CMK (cell line): Measurements from ENCODE around the gene SLC13A3.

ENCODE experiments used
- DNase-seq: peaks from one replicate; pipeline ENCODE4 v3.0.0-alpha.2; 2010; ENCODE audit warnings: low read depth

The SLC13A3 gene

DNA sequence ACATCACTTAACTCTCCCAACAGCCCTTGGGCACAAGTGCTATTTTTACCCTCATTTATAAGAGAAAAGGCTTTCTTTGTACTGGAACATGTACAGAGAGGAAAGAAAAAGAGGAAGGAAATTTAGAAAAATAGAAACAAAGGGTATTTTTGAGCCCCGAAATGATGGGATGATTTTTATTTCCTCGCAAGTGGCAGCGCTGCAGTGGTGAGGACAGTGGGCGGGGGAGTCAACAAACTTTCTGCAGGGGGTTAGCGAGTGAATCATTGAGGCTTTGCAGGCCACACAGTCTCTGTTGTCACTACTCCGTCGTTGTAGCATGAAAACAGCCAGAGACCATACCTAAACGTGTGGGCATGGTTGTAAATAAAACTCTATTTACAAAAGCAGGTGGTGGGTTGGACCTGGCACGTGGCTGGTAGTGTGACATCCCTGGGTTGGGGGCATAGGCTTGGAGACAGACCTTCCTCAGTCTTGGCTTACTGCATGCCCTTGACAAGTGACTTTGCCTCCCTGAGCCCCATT lies 75.3 kb downstream of the SLC13A3 start:
- no peak for DNase-seq

DNA sequence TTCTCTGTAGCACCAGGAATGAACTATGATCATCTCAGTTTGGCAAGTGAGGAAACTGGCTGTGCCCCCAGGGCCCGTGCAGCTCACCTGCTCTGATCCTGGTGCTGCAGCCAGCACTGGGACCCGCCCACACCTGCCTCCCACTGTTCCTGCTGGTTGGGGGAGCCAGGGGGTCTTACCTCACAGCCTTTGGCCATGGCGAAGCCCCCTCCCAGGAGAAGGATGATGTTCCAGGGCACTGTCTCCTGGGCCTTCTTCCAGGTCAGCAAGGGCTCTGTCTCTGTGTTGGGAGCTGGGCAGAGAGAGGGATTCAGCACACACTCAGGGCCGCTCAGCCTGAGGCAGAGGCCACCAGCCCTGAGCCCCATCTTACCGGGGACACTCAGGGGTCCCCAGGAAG lies 75.9 kb downstream of the SLC13A3 start:
- no peak for DNase-seq

DNA sequence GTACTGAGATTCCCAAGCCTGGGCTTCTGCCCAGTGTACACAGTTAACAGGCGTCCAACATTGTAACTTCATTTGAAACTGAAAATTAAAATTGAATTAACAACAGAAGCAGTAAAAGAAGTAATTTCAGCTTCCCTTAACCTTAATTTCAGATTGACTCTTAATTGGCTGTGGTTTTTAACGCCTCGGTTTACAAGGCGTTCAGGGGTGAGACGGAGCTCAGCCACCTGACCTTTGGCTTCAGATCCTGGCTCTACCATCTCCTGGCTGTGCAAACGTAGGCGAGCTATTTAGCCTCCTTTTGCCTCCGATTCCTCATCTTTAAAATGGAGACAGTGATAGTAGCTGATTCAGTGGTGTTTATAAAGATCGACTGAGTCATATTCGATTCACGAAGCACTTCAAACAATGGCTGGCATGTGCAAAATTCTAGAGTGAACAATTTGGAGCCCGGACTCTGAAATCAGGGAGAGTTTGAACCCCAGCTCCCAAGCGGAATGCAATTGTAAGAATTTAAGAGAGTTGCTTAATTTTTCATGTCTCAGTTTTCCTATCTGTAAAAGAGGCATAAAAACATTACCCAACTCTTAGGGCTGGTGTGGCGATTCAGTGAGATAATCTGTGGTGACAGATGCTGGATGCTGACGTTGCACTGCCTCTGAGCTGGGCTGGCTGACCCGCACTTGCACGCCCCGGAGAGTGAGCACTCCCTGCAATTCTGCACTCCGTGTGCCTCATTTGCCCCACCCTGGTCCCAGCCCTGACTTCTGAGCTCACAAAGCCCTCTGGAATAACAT lies 77.3 kb downstream of the SLC13A3 start:
- DNase-seq, result no peak

DNA sequence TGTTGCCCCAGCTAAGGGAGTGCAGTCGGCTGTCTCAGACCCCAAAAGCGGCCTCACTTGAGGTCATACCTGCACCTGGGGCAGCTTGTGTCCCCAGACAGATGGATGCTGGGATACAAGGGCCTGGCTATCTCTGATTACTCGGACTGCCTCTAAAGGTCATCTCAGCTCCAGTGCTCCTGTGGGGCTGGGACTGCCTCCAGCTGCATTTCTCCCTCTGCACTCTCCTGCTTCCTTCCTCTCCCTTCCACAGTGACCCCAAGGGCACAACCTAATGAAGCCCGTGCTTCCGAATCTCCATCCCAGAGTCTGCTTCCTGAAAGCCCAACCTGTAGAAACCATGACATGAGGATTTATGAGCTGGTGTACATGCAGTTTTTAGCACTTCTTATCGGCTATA lies 78.0 kb downstream of the SLC13A3 start:
- no peak for DNase-seq

DNA sequence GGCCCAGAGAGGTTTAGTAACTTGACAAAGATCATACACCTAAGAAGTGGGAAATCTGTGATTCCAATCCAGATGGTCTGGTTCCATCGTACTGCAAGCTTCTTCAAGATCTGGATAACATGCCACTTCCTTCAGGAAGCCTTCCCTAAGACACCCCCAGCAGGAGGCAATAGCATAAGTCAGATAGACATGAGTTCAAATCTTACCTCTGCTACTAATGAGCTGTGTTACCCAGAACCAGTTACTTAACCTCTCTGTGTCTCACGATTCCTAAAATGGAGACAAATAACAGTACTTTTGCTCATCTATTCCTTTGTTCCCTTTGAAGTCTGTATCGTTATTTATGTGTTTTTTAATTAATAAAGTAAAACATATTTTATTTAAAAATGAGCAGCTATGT lies 78.5 kb downstream of the SLC13A3 start:
- no peak for DNase-seq

DNA sequence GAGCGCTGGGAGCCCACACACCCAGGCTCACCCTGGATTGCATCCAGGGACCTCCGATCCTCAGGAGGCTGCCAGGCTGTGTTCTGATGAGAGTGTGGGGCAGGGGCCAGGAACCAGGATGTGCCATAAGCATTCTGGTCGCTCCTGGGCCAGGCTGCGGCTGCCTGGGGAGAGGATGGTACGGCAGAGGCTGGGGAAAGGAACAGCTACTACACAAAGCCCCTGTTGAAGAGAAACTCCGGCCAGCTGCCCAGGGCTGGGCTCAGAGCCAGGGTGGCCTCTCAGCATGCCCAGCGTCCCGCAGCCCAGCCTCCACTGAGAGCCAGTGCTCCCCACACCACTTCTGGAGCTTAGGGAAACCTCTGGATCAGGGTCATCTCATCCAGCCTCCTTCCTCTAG lies 79.1 kb downstream of the SLC13A3 start:
- no peak for DNase-seq

DNA sequence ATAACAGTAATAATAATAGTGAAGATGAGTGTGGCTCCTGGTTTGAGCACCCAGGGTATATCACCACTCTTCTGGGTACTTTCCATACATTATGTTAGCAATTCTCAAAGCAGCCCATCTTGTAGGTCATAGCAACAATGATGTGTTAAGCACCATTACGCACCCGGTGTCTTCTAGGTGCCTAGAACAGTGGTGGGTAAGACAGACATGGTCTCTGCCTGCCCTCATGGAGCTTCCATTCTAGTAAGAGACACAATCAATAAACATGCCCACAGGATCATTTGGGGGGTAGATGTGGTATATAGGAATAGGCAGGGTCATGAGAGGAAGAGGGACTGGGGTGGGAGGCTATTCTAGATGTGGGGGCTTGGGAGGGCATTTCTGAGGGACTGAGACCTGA lies 79.8 kb downstream of the SLC13A3 start:
- DNase-seq, result no peak

DNA sequence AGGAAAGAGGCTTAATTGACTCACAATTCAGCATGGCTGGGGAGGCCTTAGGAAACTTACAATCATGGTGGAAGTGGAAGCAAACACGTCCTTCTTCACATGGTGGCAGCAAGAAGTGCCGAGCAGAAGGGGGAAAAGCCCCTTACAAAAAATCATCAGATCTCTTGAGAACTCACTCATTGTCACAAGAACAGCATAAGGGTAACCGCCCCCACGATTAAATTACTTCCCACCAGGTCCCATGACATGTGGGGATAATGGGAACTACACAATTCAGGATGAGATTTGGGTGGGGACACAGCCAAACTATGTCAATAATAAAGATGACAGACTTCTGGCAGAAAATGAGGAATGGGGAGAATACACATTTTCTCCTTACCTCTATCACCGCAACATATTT lies 80.3 kb downstream of the SLC13A3 start:
- no peak for DNase-seq

DNA sequence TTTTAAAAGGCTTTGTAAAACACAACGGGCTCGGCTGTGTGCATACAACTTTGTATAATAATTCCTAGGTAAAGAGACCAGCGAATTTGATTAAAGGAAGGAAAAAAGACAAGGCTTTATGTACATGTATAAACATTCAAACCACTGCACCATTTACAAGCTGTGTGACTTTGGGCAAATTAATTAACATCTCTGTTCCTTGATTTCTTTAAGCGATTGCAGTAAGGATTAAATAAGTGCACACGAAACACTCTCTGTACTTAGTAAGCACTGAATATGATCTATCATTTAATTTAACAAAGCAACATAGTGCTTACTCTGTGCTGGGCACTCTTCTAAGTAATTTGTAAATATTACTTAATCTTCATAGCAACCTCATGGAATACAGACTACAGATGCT lies 81.3 kb downstream of the SLC13A3 start:
- DNase-seq, result no peak

DNA sequence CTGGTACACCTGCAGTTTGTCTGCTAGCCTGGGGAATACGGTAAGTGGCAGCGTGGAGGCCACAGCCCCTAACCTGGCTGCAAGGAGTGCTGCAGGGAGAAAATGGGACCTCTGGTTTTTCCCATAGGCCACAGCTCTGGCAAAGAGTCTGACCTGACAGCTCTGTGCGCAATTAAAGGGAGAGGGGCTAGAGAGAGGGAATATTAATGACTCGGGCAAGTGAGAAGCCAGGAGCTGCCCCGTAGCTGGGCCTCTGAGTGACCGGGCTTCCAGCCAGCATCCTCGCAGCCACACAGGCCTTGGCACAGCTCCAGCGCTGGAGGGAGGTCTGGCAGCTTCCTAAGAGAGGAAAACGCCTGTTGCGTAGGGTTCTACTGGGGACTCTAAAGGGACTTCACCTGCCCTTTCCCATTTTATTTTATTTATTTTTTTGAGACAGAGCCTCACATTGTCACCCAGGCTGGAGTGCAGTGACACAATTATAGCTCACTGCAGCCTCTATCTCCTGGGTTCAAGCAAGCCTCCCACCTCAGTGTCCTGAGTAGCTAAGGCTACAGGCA lies 82.6 kb downstream of the SLC13A3 start:
- DNase-seq, result no peak

DNA sequence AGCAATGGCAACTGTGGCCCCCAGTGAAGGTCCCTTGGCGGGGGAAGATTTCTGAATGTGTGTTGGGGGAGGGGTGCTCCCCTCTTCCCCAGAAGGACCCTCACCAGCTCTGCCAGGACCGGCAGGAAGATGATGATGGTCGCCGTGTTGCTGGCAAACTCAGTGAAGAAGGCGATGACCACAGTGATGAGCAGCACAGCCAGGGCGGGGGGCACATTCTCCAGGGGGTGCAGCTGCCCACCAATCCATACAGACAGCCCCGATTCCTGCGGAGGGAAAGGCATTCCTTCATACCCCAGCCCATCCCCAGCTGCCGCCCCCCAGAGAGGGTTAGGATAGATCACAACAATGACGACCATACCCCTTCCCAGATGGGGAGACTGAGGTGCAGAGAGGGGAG lies 85.1 kb downstream of the SLC13A3 start:
- DNase-seq, result no peak

DNA sequence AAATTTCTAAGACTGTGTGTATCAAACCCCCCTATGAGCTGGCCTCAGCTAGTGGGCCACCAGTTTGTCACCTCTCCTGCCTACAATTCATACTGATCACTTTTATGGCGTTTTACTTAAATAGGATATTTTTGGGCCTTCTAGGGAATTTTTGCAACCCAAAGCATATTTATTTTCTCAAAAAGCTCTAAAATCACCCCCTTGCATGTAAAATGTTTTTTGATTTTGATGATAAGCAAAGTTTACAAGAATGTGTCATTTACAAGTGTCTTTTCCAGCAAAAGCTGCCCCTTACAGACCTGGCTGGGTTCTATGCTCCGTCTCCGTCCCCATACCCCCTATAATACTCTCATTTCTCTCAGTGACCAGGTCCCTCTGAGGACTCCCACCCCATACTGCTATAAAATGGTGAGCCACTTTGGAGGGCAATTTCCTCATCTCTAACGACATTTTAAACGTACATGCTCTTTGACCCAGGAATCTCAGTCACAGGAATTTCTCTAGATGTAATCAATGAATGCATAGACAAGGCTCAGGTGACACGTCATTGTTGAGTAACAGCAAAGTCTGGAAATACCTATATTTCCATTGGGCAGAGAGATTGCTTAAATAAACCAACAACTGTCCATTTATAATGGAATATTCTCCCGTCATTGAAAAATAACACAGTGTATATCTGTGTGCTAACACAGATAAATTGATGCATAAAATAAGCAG lies 86.9 kb downstream of the SLC13A3 start:
- no peak for DNase-seq

DNA sequence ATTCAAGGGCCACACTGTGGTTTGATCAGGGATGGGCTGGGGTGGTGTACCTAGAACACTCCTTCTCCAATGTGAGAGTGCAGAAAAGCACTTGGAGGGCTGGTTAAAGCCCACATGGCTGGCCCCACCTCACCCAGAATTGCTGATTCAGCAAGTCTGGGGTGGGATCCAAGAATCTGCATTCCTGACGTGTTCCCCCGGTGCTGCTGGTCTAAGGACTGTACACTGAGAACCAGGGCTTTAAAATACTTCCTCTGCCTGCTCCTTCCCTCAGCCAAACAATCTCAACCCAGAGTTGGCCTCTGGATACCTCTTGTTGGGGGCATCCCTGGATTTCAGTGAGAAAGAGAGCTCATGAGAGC lies 87.4 kb downstream of the SLC13A3 start:
- DNase-seq, result no peak

DNA sequence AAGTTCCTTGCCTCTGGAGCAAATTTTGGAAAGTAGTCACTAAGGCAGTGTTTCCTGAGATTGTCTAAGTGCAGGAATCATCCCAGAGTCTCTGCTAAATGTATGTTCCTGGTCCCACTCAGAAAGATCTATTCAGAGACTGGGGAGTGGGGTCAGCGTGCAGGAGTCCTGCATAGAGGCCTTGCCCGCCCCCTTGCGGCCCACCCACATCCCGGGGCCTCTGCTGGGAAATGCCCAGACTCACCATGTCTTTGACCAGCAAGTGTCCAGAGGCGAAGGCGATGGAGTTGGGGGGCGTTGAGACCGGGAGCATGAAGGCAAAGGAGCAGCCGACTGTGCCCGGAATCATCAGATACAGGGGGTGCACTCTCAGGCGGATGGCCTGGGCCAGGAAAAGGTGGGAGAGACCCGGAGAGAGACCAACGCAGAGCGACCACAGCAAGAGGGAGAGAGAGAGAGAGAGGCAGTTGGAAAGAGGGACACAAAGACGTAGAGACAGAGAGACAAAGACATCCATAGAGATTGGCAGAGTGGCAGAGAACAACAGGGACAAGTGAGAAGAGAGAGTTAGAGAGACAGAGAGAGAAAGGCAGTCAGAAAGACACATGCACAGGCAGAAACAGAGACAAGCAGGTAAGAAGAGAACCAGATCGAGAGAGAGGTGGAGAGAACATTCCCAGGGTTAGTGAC lies 87.9 kb downstream of the SLC13A3 start:
- DNase-seq, result no peak

DNA sequence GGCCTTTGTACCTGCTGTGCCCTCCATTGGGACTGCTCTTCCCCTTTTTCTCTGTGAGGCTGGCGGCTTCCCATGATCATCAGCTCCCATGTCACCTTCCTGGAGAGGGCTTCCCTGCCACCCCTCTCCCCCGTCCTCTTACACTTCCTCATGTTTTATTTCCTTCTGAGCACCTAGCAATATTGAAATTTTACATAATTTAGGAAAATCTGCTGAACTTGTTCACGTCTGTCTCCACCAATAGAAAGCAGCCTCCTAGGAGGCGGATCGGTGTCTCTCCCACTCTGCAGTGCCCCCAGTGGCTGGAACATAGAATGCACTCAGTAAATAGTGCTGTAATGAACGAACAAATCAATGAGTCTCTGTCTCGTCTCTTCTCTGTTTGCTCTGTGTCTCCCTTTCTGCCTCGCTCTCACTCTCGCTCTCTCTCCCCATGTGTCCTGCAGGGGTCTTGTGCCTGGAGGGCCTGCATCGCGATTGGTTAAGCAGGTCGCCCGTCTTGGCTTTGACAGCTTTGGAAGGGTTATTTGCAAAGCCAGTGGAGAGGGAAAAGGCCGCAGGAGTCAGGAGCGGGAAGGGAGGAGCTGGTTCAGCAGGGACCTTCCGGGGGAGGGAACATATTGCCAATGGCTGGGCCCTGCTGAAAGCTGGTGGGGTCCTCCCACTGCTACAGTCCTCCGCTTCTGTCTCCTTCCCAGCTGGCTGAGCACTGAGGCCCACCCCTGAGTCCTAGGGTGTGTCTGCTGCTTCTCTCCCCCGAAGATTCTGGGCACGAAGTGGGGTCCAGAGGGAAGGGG lies 88.7 kb downstream of the SLC13A3 start:
- DNase-seq, result no peak

DNA sequence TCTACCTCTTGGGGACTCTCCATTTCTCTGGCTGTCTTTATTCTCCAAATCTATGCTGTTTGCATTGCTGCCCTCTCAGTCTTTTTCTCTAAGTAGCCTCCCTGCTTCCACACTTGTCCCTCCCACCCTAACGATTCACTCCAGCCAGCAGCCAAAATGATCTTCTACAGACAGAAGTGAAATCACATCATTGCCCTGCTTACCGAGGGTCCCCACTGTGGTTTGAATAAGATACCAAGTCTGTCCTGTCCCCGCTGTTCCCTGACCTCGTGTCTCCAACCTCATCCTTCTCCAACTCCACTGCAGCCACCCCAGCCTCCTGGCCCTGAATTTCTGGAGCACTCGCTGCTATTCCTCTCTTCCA lies 89.3 kb downstream of the SLC13A3 start:
- DNase-seq, result no peak

DNA sequence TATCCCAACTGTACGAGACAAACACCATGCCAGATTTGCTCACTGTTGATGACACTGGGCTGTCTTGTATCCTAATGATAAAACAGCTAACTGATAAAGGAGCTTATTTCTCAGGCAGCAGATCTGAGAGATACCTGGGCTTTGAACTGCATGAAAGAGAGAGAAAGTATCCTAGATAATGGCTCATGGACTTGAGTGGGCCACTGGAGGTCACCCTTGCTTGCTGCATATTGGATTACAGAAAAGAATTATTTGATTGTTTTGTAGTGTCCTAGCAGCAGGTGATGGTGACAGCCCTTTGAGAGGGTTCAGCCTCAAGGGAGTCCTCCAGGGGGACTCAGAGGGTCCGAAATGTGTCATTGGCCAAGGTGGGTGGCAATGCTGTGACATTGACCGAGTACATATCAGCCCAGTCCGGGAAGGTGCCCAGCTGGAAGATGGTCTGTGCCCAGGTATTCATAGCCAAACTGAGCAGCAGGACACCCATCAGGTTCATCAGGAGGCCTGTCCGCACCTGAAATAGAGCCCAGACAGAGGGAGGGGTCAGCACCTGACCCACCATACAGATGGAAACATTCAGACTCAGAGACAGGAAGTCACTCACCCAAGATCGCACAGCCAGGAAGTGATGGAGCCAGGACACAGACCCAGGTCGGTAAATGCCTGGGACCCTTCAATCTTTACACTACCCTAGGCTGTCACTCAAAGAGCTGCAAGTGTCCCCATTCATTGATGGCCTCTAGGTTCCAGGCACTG lies 91.4 kb downstream of the SLC13A3 start:
- no peak for DNase-seq

DNA sequence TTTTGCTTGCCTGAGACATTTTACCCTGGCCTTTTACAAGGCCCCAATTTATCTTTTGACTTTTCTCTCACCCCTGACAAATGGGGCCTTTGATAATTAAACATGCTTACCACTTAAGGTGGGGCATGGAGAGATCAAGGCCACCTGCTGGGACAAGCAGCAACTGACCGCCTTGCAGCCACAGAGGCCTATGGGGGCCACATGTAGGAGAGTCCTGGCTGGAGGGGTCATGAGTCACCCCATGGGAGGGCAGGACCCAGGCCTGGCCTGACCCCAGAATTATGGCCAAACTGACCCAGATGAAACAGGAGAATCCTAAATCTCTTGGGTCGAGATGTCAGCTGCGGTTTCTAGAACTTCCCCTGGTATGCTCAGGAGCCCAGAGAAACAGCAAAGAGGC lies 92.3 kb downstream of the SLC13A3 start:
- no peak for DNase-seq

DNA sequence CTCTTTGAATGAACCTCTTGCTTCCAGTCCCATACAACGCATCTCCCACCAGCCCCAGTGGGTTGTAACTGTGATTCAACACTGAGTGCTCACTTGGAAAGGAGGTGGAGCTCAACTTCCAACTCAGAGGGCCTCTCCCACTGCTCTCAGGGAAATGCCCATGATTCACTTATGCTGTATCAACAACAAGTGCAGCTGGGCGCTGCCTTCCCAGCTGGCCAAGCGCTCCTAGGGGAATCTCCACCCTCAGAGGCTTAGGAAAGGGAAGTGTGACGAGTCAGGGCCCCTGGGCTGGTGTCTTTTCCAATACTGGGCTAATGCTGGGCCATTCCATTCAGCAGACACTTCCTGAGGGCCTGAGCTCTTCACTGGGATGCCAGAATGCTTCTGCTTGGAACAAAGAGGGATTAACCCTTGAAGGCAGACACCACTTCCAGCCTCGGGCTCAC lies 92.7 kb downstream of the SLC13A3 start:
- no peak for DNase-seq

DNA sequence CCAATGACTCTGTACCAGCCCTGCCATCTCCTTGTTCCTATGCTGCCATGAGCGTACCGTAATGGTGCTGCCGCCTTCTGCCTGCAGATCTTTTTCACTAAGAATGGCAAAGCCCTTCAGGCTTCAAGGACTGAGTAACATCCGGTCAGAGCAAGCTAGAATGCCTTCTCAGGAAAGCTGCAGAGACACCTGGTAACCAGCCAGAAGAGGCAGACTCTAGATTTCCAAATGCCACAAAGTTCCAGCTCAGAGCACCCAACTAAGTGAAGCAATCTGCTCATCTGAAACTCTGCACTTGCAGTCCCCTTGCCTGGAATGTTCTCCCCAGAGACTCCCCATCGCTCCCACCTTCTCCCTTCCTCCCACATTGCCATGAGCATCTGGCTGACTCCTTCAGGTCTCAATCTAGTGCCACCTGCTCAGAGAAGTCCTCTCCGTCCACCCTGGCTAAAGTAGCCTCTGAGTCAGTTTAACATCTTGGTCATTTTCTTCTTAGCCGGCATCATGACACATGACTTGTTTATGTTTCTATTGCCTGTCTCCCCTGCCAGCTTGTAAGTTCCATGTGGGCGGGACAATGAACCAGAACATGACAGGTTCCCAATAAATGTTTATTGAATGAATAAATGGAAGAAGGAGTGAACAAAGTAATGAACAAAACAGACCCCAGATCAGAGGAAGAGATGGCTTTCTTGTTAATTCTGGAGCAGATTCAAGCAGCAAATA lies 93.9 kb downstream of the SLC13A3 start:
- DNase-seq, result no peak
